CD4-positive, alpha-beta T cell (primary cell): Measurements from ENCODE around the gene HYDIN. TPM values are rescaled to one million over a fixed set of nuclear protein-coding genes. Genes with fewer than 3 reads are reported as not detected.

ENCODE experiments used
- ATAC-seq: fragments of 200-7000 bp; cut with Tn5 transposase; one replicate; pipeline ENCODE4 v1.10.0; 2022; ENCODE audit warnings: mild to moderate bottlenecking; ENCODE audit not compliant: poor library complexity
- CTCF ChIA-PET: fragments of 350-600 bp; sonication (Branson Sonifier 250); formaldehyde crosslinking; loops from one replicate; lab custom pipeline; 2021; ENCODE audit warnings: antibody characterized with exemption, inconsistent platforms; lab: Charles Lee
- POLR2A ChIA-PET: fragments of 350-600 bp; sonication (Branson Sonifier 250); formaldehyde crosslinking; loops from one replicate; lab custom pipeline; 2021; ENCODE audit warnings: antibody characterized with exemption, inconsistent platforms; lab: Charles Lee
- DNase-seq, 14 experiments: peaks; one replicate each; pipeline ENCODE4 v3.0.0-alpha.2; 2013 to 2020; ENCODE audit warnings: mixed read lengths in 2 of 14
- H3K27ac ChIP-seq, 2 donors: one replicate each; pipeline versions ENCODE4 v1.5.1 to v1.7.0; 2013; ENCODE audit warnings: low read length in 2 of 2, low read depth in 1 of 2, mild to moderate bottlenecking in 1 of 2
- H3K27me3 ChIP-seq, 2 experiments: 1 replicate in 1 of 2; 2 replicates in 1 of 2; pipeline versions ENCODE4 v1.6.1 to v1.7.0; 2013; ENCODE audit warnings: low read length in 2 of 2, control low read depth in 1 of 2, mild to moderate bottlenecking in 1 of 2, moderate library complexity in 1 of 2; ENCODE audit not compliant: insufficient read depth in 2 of 2, control insufficient read depth in 1 of 2
- H3K36me3 ChIP-seq: one replicate; pipeline ENCODE4 v1.6.1; 2013; ENCODE audit warnings: low read length, control low read depth; ENCODE audit not compliant: insufficient read depth
- H3K4me1 ChIP-seq: one replicate; pipeline ENCODE4 v1.6.1; 2013; ENCODE audit warnings: low read length, control low read depth; ENCODE audit not compliant: insufficient read depth
- H3K4me3 ChIP-seq: one replicate; pipeline ENCODE4 v1.5.1; 2013; ENCODE audit warnings: mild to moderate bottlenecking, low read length, moderate library complexity
- H3K9me3 ChIP-seq, 2 experiments: 1 replicate in 1 of 2; 2 replicates in 1 of 2; pipeline versions ENCODE4 v1.6.1 to v1.7.0; 2013; ENCODE audit warnings: low read length in 2 of 2, mild to moderate bottlenecking in 2 of 2, control low read depth in 1 of 2, moderate library complexity in 1 of 2; ENCODE audit not compliant: control insufficient read depth in 1 of 2, insufficient read depth in 1 of 2
- H3K27ac Mint-ChIP-seq: one replicate; pipeline ENCODE4 v1.8.0; 2020; ENCODE audit warnings: mixed read lengths
- H3K27me3 Mint-ChIP-seq: one replicate; pipeline ENCODE4 v1.8.0; 2021; ENCODE audit warnings: mixed read lengths
- H3K36me3 Mint-ChIP-seq: one replicate; pipeline ENCODE4 v1.8.0; 2021; ENCODE audit warnings: low read depth, mixed read lengths
- H3K4me1 Mint-ChIP-seq: one replicate; pipeline ENCODE4 v1.8.0; 2021; ENCODE audit warnings: low read depth, mixed read lengths
- H3K4me3 Mint-ChIP-seq: one replicate; pipeline ENCODE4 v1.8.0; 2020; ENCODE audit warnings: mild to moderate bottlenecking, mixed read lengths
- H3K9me3 Mint-ChIP-seq: one replicate; pipeline ENCODE4 v1.8.0; 2020; ENCODE audit warnings: mixed read lengths
- intact Hi-C, 2 experiments: fragments of 100-400 bp; cut with DNase I in 1 of 2; cut with micrococcal nuclease in 1 of 2; formaldehyde crosslinking; loops; one replicate each; pipeline versions ENCODE4 v1.15.1 to v1.9.0; 2023 to 2025; cut with DNase I, micrococcal nuclease
- total RNA-seq, 174 experiments: library from RNA in 2 of 174; stranded (reverse) in 2 of 174; gene quantifications; one replicate each; pipeline ENCODE4 v1.2.3 and lab custom pipeline; 2021 to 2026
- TF ChIP-seq, protein P1 (sequence below): fragments of 200-600 bp; IDR thresholded peaks from one replicate; pipeline ENCODE4 v1.8.0; 2022; ENCODE audit warnings: antibody characterized with exemption, mild to moderate bottlenecking

The HYDIN gene
- total RNA-seq, 2 experiments from 2014 or later = not detected

DNA sequence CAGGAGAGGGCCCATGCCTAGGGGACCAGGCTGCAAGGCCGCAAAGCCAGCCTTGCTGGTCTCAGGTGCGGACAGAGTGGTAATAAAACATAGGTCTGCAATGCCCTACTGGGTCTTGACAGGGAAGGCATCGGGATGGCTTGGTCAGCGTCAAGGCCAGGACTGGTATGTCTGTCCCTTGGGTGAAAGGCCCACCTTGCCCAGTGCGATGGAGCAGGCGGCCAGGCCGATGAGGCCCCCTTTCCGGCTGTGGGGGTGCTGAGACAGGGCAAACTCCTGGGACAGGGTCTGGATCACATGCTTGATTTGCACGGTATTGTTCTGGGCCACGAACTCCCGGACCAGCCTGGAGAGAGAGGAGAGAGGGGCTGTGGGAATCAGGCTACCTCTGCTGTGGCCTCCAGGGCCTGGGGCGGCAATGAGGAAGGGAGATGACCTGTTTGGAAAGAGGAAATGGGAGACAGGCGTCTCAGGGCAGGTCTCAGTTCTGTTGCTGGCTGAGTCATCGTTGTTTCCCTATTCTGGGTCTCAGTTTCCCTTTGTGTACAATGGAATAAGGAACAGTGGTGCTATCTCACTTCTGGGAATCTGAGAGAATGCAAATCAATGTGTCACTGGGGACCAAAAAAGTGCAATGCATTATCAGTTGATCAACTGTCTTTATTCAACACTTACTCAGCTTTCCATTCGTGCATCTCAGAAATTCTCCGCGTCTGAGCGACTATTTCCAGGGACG, 444.3 kb downstream of the HYDIN start:
- no peak for ATAC-seq
- no peaks in the 10 kb centered on the region for H3K27me3 Mint-ChIP-seq
- Histone ChIP-seq H3K4me1 (peaks cover 2% of the 10 kb centered on the region), H3K27me3 (no peaks in the 10 kb centered on the region), H3K4me3 (no peak overlapping the region), H3K36me3 (peaks cover 54% of the 10 kb centered on the region), H3K9me3 (peaks cover 0 to 8% of the 10 kb centered on the region in 2 experiments), H3K27ac (no peak overlapping the region)
- peaks cover 88% of the 10 kb centered on the region for H3K36me3 Mint-ChIP-seq
- TF ChIP-seq, protein P1, sequence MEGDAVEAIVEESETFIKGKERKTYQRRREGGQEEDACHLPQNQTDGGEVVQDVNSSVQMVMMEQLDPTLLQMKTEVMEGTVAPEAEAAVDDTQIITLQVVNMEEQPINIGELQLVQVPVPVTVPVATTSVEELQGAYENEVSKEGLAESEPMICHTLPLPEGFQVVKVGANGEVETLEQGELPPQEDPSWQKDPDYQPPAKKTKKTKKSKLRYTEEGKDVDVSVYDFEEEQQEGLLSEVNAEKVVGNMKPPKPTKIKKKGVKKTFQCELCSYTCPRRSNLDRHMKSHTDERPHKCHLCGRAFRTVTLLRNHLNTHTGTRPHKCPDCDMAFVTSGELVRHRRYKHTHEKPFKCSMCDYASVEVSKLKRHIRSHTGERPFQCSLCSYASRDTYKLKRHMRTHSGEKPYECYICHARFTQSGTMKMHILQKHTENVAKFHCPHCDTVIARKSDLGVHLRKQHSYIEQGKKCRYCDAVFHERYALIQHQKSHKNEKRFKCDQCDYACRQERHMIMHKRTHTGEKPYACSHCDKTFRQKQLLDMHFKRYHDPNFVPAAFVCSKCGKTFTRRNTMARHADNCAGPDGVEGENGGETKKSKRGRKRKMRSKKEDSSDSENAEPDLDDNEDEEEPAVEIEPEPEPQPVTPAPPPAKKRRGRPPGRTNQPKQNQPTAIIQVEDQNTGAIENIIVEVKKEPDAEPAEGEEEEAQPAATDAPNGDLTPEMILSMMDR = no peak
- H3K9me3 Mint-ChIP-seq = no peaks in the 10 kb centered on the region
- H3K4me3 Mint-ChIP-seq = no peak overlapping the region
- ChIA-PET CTCF (no interaction called here), POLR2A (no interaction called here)
- H3K27ac Mint-ChIP-seq = no peak overlapping the region
- peaks cover 5% of the 10 kb centered on the region for H3K4me1 Mint-ChIP-seq
- no peak for DNase-seq
- intact Hi-C loops = no loop called here

DNA sequence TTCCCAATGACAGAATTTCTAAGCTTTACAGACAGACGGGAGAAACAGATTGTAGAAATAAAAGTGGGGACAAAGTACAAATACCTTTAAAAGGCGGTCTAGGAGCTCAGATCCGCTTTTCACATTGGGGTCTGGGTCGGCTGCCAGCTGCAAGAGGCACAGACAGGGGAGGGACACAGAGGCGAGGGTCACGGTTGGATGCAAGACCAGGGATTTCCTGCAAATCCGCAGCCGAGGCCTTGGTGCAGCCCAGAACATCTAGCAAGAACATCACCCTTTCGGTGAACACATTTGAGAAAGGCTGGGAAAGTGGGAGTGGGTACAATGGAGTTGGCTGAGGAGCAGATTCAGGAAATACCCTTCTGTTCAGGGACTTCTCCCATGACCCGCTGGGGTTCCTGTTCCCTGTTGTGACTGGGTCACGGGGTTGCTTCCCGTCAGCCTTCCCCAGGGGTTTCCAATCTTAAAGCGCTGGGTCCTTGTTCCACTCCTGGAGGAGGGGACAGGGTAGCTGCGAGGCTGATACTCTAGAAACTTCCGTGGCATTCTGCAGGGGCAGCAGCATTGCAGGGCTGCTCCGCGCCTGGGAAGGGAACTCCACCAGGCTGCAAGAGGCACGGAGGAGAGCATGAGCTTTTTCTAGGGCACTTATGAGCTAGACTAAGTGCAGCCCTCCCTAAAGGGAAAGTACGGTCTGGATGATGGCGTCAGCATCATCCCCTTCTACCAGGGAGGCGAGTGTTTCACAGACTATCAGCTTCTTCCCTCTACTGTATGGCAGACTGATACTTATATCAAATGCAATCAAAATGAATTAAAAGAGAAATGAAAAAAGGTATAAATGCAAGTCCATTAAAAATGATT, 445.6 kb downstream of the HYDIN start:
- peaks cover 1% of the 10 kb centered on the region for H3K4me1 Mint-ChIP-seq
- ATAC-seq = no peak
- H3K27me3 ChIP-seq = no peaks in the 10 kb centered on the region
- no peak overlapping the region for H3K27ac ChIP-seq
- intact Hi-C loops = no loop called here
- H3K9me3 ChIP-seq = peaks cover 0 to 8% of the 10 kb centered on the region in 2 experiments
- no peak overlapping the region for H3K4me3 Mint-ChIP-seq
- no peaks in the 10 kb centered on the region for H3K27me3 Mint-ChIP-seq
- peaks cover 2% of the 10 kb centered on the region for H3K4me1 ChIP-seq
- H3K9me3 Mint-ChIP-seq = no peaks in the 10 kb centered on the region
- peaks cover 66% of the 10 kb centered on the region for H3K36me3 ChIP-seq
- CTCF ChIA-PET = no interaction called here
- no peak overlapping the region for H3K27ac Mint-ChIP-seq
- no peak overlapping the region for H3K4me3 ChIP-seq
- TF ChIP-seq, protein P1 = no peak
- no peak for DNase-seq
- H3K36me3 Mint-ChIP-seq = peaks cover 88% of the 10 kb centered on the region
- POLR2A ChIA-PET = no interaction called here

DNA sequence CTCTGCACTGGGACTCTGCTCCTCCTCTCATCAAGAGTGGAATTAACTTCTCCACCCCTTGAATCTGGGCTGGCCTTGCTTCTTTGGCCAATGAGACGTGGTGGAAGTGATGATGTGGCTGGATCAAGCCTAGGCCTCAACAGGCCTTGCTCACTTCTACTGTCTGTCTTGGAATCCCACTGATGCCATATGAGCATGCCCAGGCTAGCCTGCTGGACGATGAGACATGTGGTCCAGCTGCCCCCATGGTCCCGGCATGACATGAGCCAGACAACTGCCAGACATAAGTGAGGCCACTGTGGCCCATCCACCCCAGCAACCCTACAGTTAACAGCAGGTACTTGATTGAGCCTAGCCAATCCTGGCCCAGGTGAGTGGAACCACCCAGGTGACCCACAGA, 448.3 kb downstream of the HYDIN start:
- no peaks in the 10 kb centered on the region for H3K4me1 ChIP-seq
- intact Hi-C loops = no loop called here
- Mint-ChIP-seq H3K4me1 (no peaks in the 10 kb centered on the region), H3K9me3 (no peaks in the 10 kb centered on the region), H3K27ac (no peak overlapping the region), H3K4me3 (no peak overlapping the region), H3K36me3 (peaks cover 98% of the 10 kb centered on the region), H3K27me3 (no peaks in the 10 kb centered on the region)
- H3K27ac ChIP-seq = no peak overlapping the region
- TF ChIP-seq, protein P1 = no peak
- H3K27me3 ChIP-seq = no peaks in the 10 kb centered on the region
- peaks cover 0 to 8% of the 10 kb centered on the region in 2 experiments for H3K9me3 ChIP-seq
- POLR2A ChIA-PET = no interaction called here
- H3K36me3 ChIP-seq = peaks cover 84% of the 10 kb centered on the region
- CTCF ChIA-PET = no interaction called here
- ATAC-seq (no peak), DNase-seq (no peak)
- H3K4me3 ChIP-seq = no peak overlapping the region
